Caki2 (cell line): ENCODE data around the gene MGAT5B. TPM values are rescaled to one million over a fixed set of nuclear protein-coding genes. Genes with fewer than 3 reads are reported as not detected.

Source experiments
- DNase-seq: peaks from one replicate; pipeline ENCODE4 v3.0.0-alpha.2; 2015; ENCODE audit warnings: low read depth
- in situ Hi-C: cut with HindIII; loops from 2 replicates; pipeline ENCODE4 v1.10.0; 2016; ENCODE audit warnings: low sequenced_read_pairs, low pct_unique_long_range_greater_than_20kb, mixed read lengths
- total RNA-seq: library from RNA; depleted of rRNA; stranded (reverse); fragments of >200 nt; shearing (Covaris generic); gene quantifications from 2 replicates; pipeline ENCODE4 v1.2.3, GENCODE V29; 2014; ENCODE audit warnings: low replicate concordance

MGAT5B gene
- total RNA-seq, 1 experiment from 2014 or later, result 3.1 TPM

DNA sequence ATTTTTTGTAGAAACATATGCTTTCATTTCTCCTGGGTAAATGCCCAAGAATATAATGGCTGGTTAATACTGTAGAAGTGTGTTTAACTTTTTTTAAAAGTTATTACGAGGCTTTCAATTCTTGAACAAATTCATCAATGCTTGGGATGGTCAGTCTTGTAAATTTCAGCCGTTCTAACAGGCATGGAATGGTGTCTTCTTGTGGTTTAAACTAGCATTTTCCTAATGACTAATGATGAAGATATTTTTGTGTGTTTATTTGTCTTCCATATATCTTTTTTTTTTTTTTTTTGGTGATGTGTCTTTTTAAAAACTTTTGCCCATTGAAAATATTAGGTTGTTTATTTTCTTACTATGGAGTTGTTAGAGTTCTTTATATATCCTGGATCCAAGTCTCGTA lies 67.1 kb downstream of the MGAT5B start:
- in situ Hi-C loops, result no loop called here
- no peak for DNase-seq

- in situ Hi-C loops, result no loop called here
- no peak for DNase-seq
Observed at GRCh38 chr17:76937238-76937637, 69.0 kb downstream of the MGAT5B start.

DNA sequence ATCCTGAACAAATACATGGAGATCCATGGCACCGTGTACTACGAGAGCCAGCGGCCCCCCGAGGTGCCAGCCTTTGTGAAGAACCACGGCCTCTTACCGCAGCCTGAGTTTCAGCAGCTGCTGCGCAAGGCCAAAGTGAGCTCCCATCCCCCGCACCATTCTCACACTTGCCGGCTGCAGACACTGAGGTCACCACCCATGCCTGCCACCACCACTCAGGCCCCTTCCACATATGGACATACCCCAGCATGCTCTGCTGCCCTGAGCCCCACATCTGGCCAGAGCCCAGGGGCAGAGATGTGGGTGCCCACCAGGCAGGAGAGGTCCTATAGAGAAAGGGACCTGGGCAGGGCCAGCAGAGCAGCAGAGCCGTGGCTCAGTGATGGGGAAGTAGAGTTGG lies 69.8 kb downstream of the MGAT5B start:
- DNase-seq, result no peak
- in situ Hi-C loops, result no loop called here

GRCh38 chr17:76940295-76940694 lies 72.1 kb downstream of the MGAT5B start:
- in situ Hi-C loops, result no loop called here

DNA sequence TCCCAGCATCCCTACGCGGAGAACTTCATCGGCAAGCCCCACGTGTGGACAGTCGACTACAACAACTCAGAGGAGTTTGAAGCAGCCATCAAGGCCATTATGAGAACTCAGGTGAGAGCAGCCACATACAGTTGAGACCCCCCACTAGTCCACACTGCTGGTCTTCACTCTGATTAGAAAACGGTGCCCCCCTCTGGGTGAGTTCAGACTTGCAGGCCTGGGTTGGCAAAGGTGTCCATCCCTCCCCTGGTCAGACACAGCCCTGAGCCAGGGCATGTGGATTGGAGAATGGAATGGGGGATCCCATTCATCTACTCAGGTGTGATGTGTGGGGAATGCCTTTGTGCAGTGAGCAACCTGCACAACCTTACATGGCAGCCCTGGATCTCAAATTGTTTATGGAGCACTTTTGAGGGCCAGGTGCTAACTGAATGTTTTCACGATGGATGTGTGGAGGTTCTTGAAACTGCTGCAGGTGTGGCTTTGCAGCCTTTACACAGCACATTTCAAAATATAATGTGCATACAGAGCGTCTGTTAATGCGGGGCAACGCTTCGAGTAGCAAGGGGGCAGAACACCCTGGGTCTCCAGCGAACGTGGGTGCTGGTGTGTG lies 72.6 kb downstream of the MGAT5B start:
- DNase-seq, result no peak
- in situ Hi-C loops, result no loop called here

More at GRCh38 chr17:76940295-76940694, 72.1 kb downstream of the MGAT5B start:
- no peak for DNase-seq

DNA sequence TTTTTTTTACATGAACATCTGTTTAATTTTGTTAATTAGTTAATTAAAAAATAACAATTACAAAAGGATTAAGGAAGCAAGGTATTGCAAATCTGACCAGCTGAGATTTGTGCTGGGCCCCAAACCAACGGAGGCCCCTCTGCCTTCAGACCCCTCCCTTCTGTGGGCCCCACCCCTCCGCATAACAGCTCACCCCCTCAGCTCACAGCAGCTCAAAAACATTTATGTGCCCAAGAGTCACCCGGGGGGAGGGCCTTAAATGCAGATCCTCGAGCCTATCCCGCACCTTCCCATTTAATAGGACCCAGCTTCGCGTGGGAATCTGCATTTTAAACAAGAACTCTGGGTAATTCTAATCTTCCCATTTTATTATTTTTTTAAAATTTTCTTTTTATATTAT lies 75.0 kb downstream of the MGAT5B start:
- no peak for DNase-seq
- in situ Hi-C loops, result no loop called here

GRCh38 chr17:76943781-76944213 lies 75.6 kb downstream of the MGAT5B start:
- no peak for DNase-seq
- in situ Hi-C loops, result no loop called here

GRCh38 chr17:76944477-76944876 lies 76.3 kb downstream of the MGAT5B start:
- in situ Hi-C loops, result no loop called here
- DNase-seq, result no peak

- no peak for DNase-seq
- in situ Hi-C loops, result no loop called here
Observed at GRCh38 chr17:76946111-76946771, 78.0 kb downstream of the MGAT5B start.

DNA sequence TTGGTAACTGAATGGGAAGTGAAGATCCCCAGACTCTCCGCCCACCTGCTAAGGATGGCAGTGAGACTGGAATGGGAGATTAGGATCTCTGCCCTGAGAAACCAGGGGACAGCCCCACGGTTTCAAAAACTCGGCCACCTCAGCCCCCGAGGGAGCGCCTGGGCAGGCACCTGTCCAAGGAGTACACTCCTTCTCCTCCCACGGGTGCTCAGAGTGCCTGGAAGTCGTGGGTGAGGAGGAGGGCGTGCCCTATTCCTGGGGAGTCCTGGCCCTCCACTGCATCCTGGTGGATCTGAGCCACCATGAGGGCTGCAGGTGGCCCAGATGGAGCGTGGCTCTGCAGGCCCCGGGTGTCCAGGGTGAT lies 78.5 kb downstream of the MGAT5B start:
- DNase-seq, result no peak
- in situ Hi-C loops, result no loop called here

GRCh38 chr17:76947309-76947708 lies 79.1 kb downstream of the MGAT5B start:
- in situ Hi-C loops, result no loop called here
- no peak for DNase-seq

DNA sequence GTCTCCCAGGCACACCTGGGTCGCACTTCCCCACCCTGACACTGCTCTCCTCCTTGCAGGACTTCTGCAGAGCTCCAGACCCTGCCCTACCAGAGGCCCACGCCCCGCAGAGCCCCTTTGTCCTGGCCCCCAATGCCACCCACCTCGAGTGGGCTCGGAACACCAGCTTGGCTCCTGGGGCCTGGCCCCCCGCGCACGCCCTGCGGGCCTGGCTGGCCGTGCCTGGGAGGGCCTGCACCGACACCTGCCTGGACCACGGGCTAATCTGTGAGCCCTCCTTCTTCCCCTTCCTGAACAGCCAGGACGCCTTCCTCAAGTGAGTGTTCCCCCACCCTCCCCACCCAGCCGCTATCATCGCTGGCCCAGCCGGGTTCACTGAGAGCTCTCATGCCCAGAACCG lies 79.6 kb downstream of the MGAT5B start:
- DNase-seq, result no peak
- in situ Hi-C loops, result no loop called here

DNA sequence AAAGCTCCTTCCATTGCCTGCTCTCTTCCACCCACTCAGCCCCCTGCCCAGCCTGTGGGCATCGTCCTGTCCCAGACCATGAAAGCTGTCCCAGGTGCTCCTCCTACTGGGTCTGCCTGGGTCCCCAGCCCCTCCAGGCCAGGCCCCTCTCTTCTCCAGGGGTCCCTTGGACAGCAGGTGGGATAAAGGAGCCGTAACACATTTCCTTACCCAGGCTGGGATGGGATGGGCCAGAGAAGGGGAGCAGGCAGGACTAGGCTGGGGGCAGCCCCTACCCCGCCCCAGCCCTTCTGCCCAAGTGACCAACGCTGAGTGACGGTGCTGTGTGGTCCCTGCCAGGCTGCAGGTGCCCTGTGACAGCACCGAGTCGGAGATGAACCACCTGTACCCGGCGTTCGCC lies 80.1 kb downstream of the MGAT5B start:
- no peak for DNase-seq
- in situ Hi-C loops, result no loop called here

- in situ Hi-C loops, result no loop called here
- DNase-seq, result no peak
Observed at GRCh38 chr17:76948726-76949342, 80.6 kb downstream of the MGAT5B start.

DNA sequence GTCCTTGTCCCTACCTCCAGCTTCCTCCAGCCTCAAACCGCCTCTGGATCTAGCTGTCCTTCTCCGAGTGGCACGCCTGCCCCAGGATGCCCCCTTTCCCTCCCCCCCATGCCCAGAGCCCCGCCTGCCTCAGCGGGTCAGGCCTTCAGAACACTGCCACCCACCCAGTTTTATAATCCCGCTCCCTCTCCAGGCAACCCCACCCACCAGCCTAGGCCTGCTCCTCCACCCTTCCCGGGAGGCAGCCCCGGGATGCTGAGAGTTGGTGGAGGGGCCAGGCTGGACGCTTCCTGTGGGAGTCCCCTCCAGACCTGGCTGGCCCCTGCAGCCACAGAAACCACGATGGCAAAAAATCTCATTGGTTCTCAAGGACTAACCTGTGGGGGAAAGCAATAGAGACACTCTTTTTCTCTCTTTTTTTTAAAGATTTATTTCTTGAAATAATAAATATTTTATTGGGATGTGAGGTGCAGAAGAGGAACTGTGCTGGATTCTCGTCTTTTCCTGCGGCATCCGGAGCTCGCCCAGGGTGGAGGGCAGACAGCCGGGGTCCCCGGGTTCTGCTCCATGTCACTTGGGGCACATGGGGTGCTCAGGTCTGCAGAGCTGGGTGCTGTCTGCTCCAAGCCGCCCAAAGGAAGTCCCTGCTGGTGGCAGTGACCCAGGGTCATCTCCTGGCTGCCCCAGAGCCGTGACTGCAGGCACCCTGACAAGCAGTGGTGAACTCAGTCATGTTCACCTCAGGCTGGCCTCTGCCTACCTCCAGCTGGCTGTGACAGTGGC lies 81.9 kb downstream of the MGAT5B start:
- in situ Hi-C loops, result no loop called here
- no peak for DNase-seq

DNA sequence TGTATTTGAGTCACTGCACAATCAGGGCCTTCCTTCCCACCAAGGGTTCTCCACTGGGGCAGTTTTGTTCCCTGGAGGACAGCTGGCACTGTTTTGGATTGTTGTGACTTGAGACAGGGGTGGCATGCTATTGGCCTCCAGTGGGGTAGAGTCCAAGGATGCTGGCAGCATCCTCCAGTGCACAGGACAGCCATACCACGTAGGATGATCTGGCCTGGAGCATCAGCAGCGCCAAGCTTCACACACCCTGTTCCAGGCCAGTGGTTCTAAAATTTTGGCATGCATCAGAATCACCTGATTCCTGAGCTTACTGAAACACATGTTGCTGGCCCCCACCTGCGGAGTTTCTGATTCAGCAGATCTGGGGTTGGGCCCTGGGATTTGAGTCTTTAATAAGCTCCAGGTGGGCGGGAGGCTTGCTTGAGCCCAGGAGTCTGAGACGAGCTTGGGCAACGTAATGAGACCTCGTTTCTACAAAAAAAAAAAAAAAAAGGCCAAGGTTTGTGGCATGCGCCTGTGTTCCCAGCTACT lies 83.2 kb downstream of the MGAT5B start:
- in situ Hi-C loops, result no loop called here
- DNase-seq, result peak; percentile 14

- DNase-seq, result no peak
- in situ Hi-C loops, result no loop called here
Observed at GRCh38 chr17:76952402-76952801, 84.2 kb downstream of the MGAT5B start.

DNA sequence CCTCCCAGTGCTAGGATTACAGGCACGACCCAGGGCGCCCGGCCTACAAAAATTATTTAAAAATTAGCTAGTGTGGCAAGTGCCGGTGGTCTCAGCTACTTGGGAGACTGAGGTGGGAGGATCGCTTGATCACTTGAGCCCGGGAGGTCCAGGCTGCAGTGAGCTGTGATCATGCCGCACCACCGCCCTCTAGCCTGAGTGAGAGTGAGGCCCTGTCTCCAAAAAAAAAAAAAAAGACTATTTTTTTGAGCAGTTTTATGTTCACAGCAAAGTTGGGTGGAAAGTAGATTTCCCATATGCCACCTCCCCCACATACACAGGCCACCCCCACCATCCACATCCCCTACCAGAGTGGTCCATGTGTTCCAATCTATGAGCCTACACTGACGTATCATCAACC lies 84.9 kb downstream of the MGAT5B start:
- DNase-seq, result no peak
- in situ Hi-C loops, result no loop called here

DNA sequence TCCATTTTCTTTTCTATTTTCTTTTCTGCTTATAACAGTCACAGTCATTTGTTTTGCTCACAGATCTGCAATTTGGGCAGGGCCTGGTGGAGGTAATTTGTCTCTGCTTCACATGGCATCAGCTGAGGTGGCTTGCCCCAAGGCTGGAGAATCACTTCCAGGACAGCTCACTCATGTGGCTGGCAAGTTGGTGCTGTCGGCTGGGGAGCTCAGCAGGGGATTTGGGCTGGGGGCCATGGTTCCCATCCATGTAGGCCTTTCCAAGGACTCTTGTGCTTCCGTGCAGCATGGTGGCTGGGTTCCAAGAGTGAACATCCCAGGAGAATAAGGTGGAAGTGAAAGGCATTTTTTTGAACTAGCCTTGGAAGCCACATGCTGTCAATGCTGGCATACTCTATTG lies 85.7 kb downstream of the MGAT5B start:
- no peak for DNase-seq
- in situ Hi-C loops, result no loop called here
